GM06990 (cell line): ENCODE data around the gene LPP.

Experiments used
- DNase-seq: peaks from one replicate; pipeline ENCODE4 v3.0.0-alpha.2; 2011; ENCODE audit not compliant: insufficient read length; ENCODE audit errors: extremely low read depth
- H3K27me3 ChIP-seq: replicated peaks from 2 replicates; pipeline ENCODE4 v1.6.0; 2011; ENCODE audit warnings: low read length; ENCODE audit not compliant: control insufficient read depth, insufficient read depth
- H3K36me3 ChIP-seq: 2 replicates; pipeline ENCODE4 v1.5.1; 2011; ENCODE audit warnings: low read length; ENCODE audit not compliant: control insufficient read depth, insufficient read depth
- H3K4me3 ChIP-seq: replicated peaks from 2 replicates; pipeline ENCODE4 v1.5.1; 2011; ENCODE audit warnings: low read depth, mild to moderate bottlenecking, control low read depth, low read length
- TF ChIP-seq, protein P1 (sequence below): IDR thresholded peaks from 2 replicates; pipeline ENCODE4 v1.5.1; 2011; ENCODE audit warnings: low read length, control low read depth, mild to moderate bottlenecking, inconsistent platforms; ENCODE audit not compliant: insufficient read depth, poor library complexity, severe bottlenecking

LPP gene

DNA sequence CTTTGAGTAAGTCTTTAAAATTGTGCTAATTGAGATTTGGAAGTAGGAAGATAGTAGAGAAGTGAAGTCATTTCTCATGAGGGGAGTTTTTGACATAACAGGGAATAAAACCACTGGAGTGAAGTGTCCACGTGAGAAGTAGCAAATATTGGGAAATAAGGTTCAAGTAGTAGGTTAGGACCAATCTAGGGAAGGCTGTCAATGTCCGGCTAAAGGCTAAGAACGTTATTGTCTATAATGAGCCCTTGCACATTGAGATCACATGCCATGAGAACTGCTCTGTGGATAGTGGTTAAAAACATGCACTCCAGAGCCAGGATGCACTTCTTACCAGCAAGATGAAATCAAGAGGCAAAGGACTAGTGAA, 557.9 kb downstream of the LPP start:
- TF ChIP-seq, protein P1, sequence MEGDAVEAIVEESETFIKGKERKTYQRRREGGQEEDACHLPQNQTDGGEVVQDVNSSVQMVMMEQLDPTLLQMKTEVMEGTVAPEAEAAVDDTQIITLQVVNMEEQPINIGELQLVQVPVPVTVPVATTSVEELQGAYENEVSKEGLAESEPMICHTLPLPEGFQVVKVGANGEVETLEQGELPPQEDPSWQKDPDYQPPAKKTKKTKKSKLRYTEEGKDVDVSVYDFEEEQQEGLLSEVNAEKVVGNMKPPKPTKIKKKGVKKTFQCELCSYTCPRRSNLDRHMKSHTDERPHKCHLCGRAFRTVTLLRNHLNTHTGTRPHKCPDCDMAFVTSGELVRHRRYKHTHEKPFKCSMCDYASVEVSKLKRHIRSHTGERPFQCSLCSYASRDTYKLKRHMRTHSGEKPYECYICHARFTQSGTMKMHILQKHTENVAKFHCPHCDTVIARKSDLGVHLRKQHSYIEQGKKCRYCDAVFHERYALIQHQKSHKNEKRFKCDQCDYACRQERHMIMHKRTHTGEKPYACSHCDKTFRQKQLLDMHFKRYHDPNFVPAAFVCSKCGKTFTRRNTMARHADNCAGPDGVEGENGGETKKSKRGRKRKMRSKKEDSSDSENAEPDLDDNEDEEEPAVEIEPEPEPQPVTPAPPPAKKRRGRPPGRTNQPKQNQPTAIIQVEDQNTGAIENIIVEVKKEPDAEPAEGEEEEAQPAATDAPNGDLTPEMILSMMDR = no peak
- no peaks in the 10 kb centered on the region for H3K36me3 ChIP-seq
- no peaks in the 10 kb centered on the region for H3K27me3 ChIP-seq
- no peak for DNase-seq
- no peak overlapping the region for H3K4me3 ChIP-seq

DNA sequence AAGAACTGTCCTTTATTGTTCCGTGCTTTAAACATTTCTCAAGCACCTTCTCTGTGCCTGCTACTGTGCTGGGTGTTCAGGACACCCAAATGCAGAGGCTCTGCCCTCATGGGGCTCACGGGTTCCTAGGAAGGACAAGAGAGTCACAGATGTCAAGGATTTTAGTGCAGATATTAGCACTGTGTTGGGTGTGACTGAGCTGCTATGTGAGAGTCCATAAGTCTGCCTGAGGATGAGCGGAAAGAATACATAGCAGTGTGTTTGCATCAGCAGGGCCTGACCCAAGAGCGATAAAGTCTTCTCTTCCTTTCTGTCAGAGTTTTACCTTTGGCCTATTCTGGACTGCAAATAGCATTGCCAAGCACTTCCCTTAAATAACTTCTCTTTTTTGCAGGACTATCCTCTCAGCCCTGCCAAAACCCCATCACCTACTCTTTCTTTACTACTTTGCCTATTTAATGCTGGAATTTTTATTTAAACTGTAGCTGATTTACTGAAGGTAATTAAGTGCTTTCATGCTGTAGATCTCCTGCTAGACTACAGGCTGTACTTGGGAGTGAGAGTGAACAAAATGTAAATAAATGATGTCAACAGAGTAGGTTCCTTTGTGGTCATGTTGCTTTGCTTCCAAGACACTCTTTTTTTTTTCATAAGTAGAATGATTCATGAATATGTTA, 558.4 kb downstream of the LPP start:
- no peak for DNase-seq
- no peaks in the 10 kb centered on the region for H3K36me3 ChIP-seq
- TF ChIP-seq, protein P1 = no peak

DNA sequence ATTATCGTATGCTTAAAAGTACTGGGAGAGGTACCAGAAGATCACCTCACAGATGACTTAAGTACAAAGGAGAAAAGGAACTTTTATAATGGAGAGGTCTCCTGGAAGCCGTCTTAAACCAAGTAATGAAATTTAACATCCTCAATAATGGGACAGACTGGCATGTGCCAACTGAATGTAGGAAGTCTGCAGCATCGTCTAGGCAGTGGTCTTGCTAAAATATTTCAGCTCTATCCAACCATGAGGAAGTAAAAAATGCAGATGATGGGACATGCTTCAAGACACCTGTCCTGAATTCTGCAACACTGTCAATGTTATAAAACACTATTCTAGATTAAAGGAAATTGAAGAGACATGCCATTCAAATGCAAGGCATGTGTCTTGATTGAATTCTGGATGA, 559.0 kb downstream of the LPP start:
- TF ChIP-seq, protein P1 = no peak
- no peak for DNase-seq
- Histone ChIP-seq H3K36me3 (no peaks in the 10 kb centered on the region), H3K27me3 (no peaks in the 10 kb centered on the region), H3K4me3 (no peak overlapping the region)

More for the DNA sequence above, 558.4 kb downstream of the LPP start:
- H3K4me3 ChIP-seq = no peak overlapping the region
- no peaks in the 10 kb centered on the region for H3K27me3 ChIP-seq

DNA sequence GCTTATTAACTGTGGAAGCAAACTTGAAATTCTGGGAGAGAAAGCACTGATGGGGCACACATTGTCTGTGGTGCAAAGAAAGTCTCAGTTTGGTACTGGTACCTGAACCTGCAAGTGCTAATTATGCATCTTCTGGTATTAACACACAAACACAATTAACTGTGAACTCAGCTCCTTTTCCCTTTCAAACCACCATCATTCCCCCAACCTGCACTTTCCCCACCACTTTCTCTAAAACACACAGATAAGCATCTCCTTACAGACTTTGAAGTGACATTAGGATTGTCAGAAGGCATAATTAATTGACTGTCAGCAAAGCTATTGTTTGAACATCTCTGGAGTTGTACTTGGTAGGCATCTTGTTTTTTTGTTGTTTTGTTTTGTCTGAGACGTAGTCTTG, 565.6 kb downstream of the LPP start:
- TF ChIP-seq, protein P1 = no peak
- Histone ChIP-seq H3K36me3 (no peaks in the 10 kb centered on the region), H3K4me3 (no peak overlapping the region), H3K27me3 (no peaks in the 10 kb centered on the region)
- DNase-seq = no peak

DNA sequence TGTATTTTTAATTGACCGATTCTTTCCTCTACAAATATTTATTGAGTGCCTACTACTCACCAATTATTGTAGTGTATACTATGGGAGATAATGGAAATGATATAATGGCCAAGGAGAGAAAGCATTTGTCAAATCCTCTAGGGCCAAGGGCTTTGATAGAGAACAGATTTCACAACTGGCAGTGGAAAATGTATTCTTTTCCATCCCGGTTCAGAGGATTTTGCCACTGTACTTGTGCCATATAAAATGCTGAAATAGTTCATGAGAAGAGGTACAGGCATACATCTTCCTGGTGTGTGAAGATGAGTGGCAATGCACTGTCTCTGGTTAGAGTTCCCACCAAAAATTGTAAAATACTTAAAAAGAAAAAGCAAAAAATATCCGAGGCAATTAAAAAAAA, 566.3 kb downstream of the LPP start:
- H3K36me3 ChIP-seq = no peaks in the 10 kb centered on the region
- H3K4me3 ChIP-seq = no peak overlapping the region
- no peak for DNase-seq
- H3K27me3 ChIP-seq = no peaks in the 10 kb centered on the region
- TF ChIP-seq, protein P1 = no peak

DNA sequence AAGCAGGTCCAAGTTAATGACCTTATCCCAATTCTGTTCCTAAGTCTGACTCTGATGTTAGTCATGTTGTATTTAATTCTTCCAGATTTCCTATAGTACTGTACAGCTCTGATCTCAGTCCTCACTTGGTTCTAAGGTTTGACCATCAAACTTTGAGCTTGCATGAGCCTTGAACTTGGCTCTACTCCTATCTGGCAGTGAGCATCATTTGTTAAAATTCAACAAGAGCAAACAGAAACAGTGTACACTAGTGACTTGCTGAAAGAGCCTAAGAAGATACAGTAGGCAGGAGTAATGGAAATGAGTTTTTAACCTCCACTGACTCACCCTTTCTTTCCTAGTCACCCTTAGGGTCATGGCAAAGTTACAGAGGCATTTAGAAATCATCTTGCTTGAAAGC, 566.7 kb downstream of the LPP start:
- Histone ChIP-seq H3K4me3 (no peak overlapping the region), H3K27me3 (no peaks in the 10 kb centered on the region), H3K36me3 (no peaks in the 10 kb centered on the region)
- no peak for DNase-seq
- TF ChIP-seq, protein P1 = no peak
